Sigmoid colon (tissue), 7 donors: ENCODE data around the gene CSTPP1. TPM values are rescaled to one million over a fixed set of nuclear protein-coding genes. Genes with fewer than 3 reads are reported as not detected.

ENCODE experiments used
- DNase-seq: peaks from one replicate; pipeline ENCODE4 v3.0.0-alpha.2; 2019
- H3K27ac ChIP-seq, 4 donors: fragments of 200-600 bp; sonication (generic); one replicate each; pipeline ENCODE4 v1.5.1; 2016 to 2019; ENCODE audit warnings: mild to moderate bottlenecking in 1 of 4
- H3K27me3 ChIP-seq, 3 donors: fragments of 200-600 bp; sonication (generic); one replicate each; pipeline ENCODE4 v1.5.1; 2019; ENCODE audit warnings: mild to moderate bottlenecking in 1 of 3
- H3K36me3 ChIP-seq, 4 donors: fragments of 200-600 bp; sonication (generic); one replicate each; pipeline ENCODE4 v1.5.1; 2016 to 2019
- H3K4me1 ChIP-seq, 4 donors: fragments of 200-600 bp; sonication (generic); one replicate each; pipeline ENCODE4 v1.5.1; 2017 to 2019
- H3K4me3 ChIP-seq, 4 donors: fragments of 200-600 bp; sonication (generic); one replicate each; pipeline ENCODE4 v1.5.1; 2017 to 2019; ENCODE audit warnings: mild to moderate bottlenecking in 2 of 4, moderate library complexity in 1 of 4
- H3K9me3 ChIP-seq, 4 donors: fragments of 200-600 bp in 3 of 4; sonication (generic) in 3 of 4; one replicate each; pipeline versions ENCODE4 v1.5.1 to v1.6.1; 2013 to 2019
- CTCF ChIP-seq, 4 experiments: fragments of 450-650 bp in 3 of 4; fragments of 200-600 bp in 1 of 4; IDR thresholded peaks; one replicate each; pipeline ENCODE4 v1.5.1; 2016 to 2019; ENCODE audit warnings: antibody characterized with exemption in 4 of 4, mild to moderate bottlenecking in 3 of 4, moderate library complexity in 2 of 4
- EP300 ChIP-seq, 4 donors: sonication (generic); formaldehyde crosslinking; IDR thresholded peaks; one replicate each; pipeline ENCODE4 v1.6.1; 2017; ENCODE audit warnings: antibody characterized with exemption in 4 of 4
- POLR2A ChIP-seq, 2 donors: fragments of 450-650 bp; IDR thresholded peaks; one replicate each; pipeline ENCODE4 v1.6.1; 2016; ENCODE audit warnings: antibody characterized with exemption in 2 of 2, mild to moderate bottlenecking in 2 of 2, moderate library complexity in 2 of 2
- POLR2AphosphoS5 ChIP-seq, 4 donors: sonication (generic); formaldehyde crosslinking; IDR thresholded peaks; one replicate each; pipeline ENCODE4 v1.6.1; 2017; ENCODE audit warnings: antibody characterized with exemption in 4 of 4
- WGBS, 2 donors: extraction: QIAGEN DNeasy Blood & Tissue Kit; methylation state at CpG; one replicate each; pipeline ENCODE4 v1.1.7; 2013; 5-methylcytosine and 5-hydroxymethylcytosine counted together
- intact Hi-C: fragments of 100-400 bp; cut with DNase I; formaldehyde crosslinking; loops from one replicate; pipeline ENCODE4 v1.15.1; 2023
- polyA plus RNA-seq, 3 donors: library from polyadenylated mRNA; stranded (reverse); fragments of 200-250 nt; gene quantifications; one replicate each; pipeline ENCODE4 v1.2.3, GENCODE V29; 2013
- total RNA-seq, 4 donors: library from RNA; depleted of rRNA; stranded (reverse); fragments of >200 nt; gene quantifications; one replicate each; pipeline ENCODE4 v1.1.0, GENCODE V29; 2016
- donor health status: healthy with polysubstance abuse.
- donor health status: Bipolar disorder and iron deficiency.
- donor health status: healthy.

Gene CSTPP1
- total and polyA plus RNA-seq, 7 donors: 12.9 to 29.4 (median 22.8) TPM

GRCh38 chr11:47179655-47179991 lies 243.1 kb downstream of the CSTPP1 start:
- intact Hi-C loops: no loop called here
- Histone ChIP-seq H3K9me3 (no peaks in the 10 kb centered on the region), H3K4me3 (no peak overlapping the region), H3K4me1 (peaks cover 0 to 66% (median 53%) of the 10 kb centered on the region in 4 donors), H3K27ac (peak overlapping the region in 2 of 4 donors; percentile 31 to 98), H3K27me3 (no peaks in the 10 kb centered on the region), H3K36me3 (peaks cover 6 to 45% (median 13%) of the 10 kb centered on the region in 4 donors)
- DNase-seq: no peak
- WGBS, 2 donors: 91 to 98% methylated on average over 1 of the region's 1 CpG
- TF ChIP-seq CTCF (IDR thresholded peaks at IDR 0.05) (peak in 3 of 4 experiments; percentile 9 to 30 (median 27)), POLR2A (IDR thresholded peaks at IDR 0.05) (no peak)

- H3K27me3 ChIP-seq: no peaks in the 10 kb centered on the region
- TF ChIP-seq EP300 (IDR thresholded peaks at IDR 0.05): no peak
- TF ChIP-seq CTCF (IDR thresholded peaks at IDR 0.05): no peak
- TF ChIP-seq POLR2A (IDR thresholded peaks at IDR 0.05): no peak
- TF ChIP-seq POLR2AphosphoS5 (IDR thresholded peaks at IDR 0.05): no peak
- peaks cover 6 to 40% (median 13%) of the 10 kb centered on the region in 4 donors for H3K36me3 ChIP-seq
- intact Hi-C loops: no loop called here
- H3K27ac ChIP-seq: peak overlapping the region in 1 of 4 donors; percentile 98
- no peak for DNase-seq
- WGBS, 2 donors: 93 to 96% methylated on average over 35 of the region's 35 CpGs
- H3K9me3 ChIP-seq: no peaks in the 10 kb centered on the region
- no peak overlapping the region for H3K4me3 ChIP-seq
- H3K4me1 ChIP-seq: peaks cover 0 to 66% (median 55%) of the 10 kb centered on the region in 4 donors
These were observed 243.6 kb downstream of the CSTPP1 start for GRCh38 chr11:47180006-47180787.

GRCh38 chr11:47181271-47181670 lies 244.7 kb downstream of the CSTPP1 start:
- peaks cover 0 to 58% (median 51%) of the 10 kb centered on the region in 4 donors for H3K4me1 ChIP-seq
- peak overlapping the region in 1 of 4 donors; percentile 96 for H3K27ac ChIP-seq
- intact Hi-C loops: no loop called here
- TF ChIP-seq POLR2A (IDR thresholded peaks at IDR 0.05) (no peak), POLR2AphosphoS5 (IDR thresholded peaks at IDR 0.05) (no peak), EP300 (IDR thresholded peaks at IDR 0.05) (no peak), CTCF (IDR thresholded peaks at IDR 0.05) (no peak)
- H3K36me3 ChIP-seq: peaks cover 6 to 36% (median 13%) of the 10 kb centered on the region in 4 donors
- H3K27me3 ChIP-seq: no peaks in the 10 kb centered on the region
- H3K9me3 ChIP-seq: no peaks in the 10 kb centered on the region
- H3K4me3 ChIP-seq: no peak overlapping the region
- no peak for DNase-seq
- 91 to 93% methylated on average over 6 of the region's 6 CpGs for WGBS, 2 donors

- H3K9me3 ChIP-seq: no peaks in the 10 kb centered on the region
- peak overlapping the region in 3 of 4 donors; percentile 88 to 99 (median 96) for H3K27ac ChIP-seq
- no peak for DNase-seq
- no peaks in the 10 kb centered on the region for H3K27me3 ChIP-seq
- H3K4me1 ChIP-seq: peaks cover 0 to 68% (median 57%) of the 10 kb centered on the region in 4 donors
- TF ChIP-seq EP300 (IDR thresholded peaks at IDR 0.05): no peak
- no peak for TF ChIP-seq POLR2AphosphoS5 (IDR thresholded peaks at IDR 0.05)
- no peak for TF ChIP-seq CTCF (IDR thresholded peaks at IDR 0.05)
- TF ChIP-seq POLR2A (IDR thresholded peaks at IDR 0.05): no peak
- WGBS, 2 donors: 96 to 97% methylated on average over 17 of the region's 17 CpGs
- peak overlapping the region in 1 of 4 donors; percentile 9 for H3K4me3 ChIP-seq
- H3K36me3 ChIP-seq: peaks cover 6 to 36% (median 13%) of the 10 kb centered on the region in 4 donors
- intact Hi-C loops: no loop called here
These were observed 245.8 kb downstream of the CSTPP1 start for GRCh38 chr11:47182380-47182779.
